ENCODE measurements around the gene SECTM1.

SECTM1 gene

GRCh38 chr17:82297714-82298537 lies 35.6 kb downstream of the SECTM1 start:
- no peak for DNase-seq

GRCh38 chr17:82297280-82297713 lies 36.3 kb downstream of the SECTM1 start:
- DNase-seq = no peak

- DNase-seq = no peak
Observed at GRCh38 chr17:82296511-82297279, 36.9 kb downstream of the SECTM1 start.

- no peak for DNase-seq
Observed at GRCh38 chr17:82295472-82295814, 38.1 kb downstream of the SECTM1 start.

- DNase-seq = no peak
Observed at GRCh38 chr17:82294064-82294773, 39.3 kb downstream of the SECTM1 start.

GRCh38 chr17:82292251-82293154 lies 41.1 kb downstream of the SECTM1 start:
- peak; percentile 96 for DNase-seq

- no peak for DNase-seq
Observed at GRCh38 chr17:82291582-82292250, 41.9 kb downstream of the SECTM1 start.

- DNase-seq = peak; percentile 93
Observed at GRCh38 chr17:82287868-82288801, 45.4 kb downstream of the SECTM1 start.

GRCh38 chr17:82287013-82287867 lies 46.3 kb downstream of the SECTM1 start:
- no peak for DNase-seq

GRCh38 chr17:82285141-82285540 lies 48.4 kb downstream of the SECTM1 start:
- DNase-seq = no peak

GRCh38 chr17:82283208-82283749 lies 50.3 kb downstream of the SECTM1 start:
- DNase-seq = no peak

- no peak for DNase-seq
Observed at GRCh38 chr17:82282239-82283207, 51.0 kb downstream of the SECTM1 start.

GRCh38 chr17:82281502-82282238 lies 51.9 kb downstream of the SECTM1 start:
- no peak for DNase-seq

- DNase-seq = no peak
Observed at GRCh38 chr17:82281076-82281475, 52.5 kb downstream of the SECTM1 start.

GRCh38 chr17:82280537-82280936 lies 53.0 kb downstream of the SECTM1 start:
- DNase-seq = no peak

GRCh38 chr17:82278786-82279391 lies 54.7 kb downstream of the SECTM1 start:
- no peak for DNase-seq

- DNase-seq = no peak
Observed at GRCh38 chr17:82278308-82278707, 55.3 kb downstream of the SECTM1 start.

Data from NCI-H187 treated with DMSO at 0.1 percent for 48 hours (cell line).